Liver (tissue), 9 donors: ENCODE results near the gene B4GALT2. TPM values are rescaled to one million over a fixed set of nuclear protein-coding genes. Genes with fewer than 3 reads are reported as not detected.
A peak's percentile ranks its signal among the peaks of the same experiment; 100 is the strongest.

Experiments used
- DNase-seq: peaks from one replicate; pipeline ENCODE4 v3.0.0-alpha.2; 2017; ENCODE audit warnings: low spot score
- H3K27ac ChIP-seq, 2 donors: one replicate each; pipeline ENCODE4 v1.7.0; 2013; ENCODE audit warnings: inconsistent platforms in 2 of 2, low read length in 2 of 2, control low read depth in 1 of 2, low read depth in 1 of 2, mild to moderate bottlenecking in 1 of 2
- H3K27me3 ChIP-seq, 4 donors: one replicate each; pipeline versions ENCODE4 v1.6.1 to v1.7.0; 2013; ENCODE audit warnings: low read length in 3 of 4, inconsistent platforms in 1 of 4, mild to moderate bottlenecking in 1 of 4, moderate library complexity in 1 of 4; ENCODE audit not compliant: control insufficient read depth in 4 of 4, insufficient read depth in 4 of 4
- H3K36me3 ChIP-seq, 4 donors: one replicate each; pipeline versions ENCODE4 v1.6.1 to v1.7.0; 2013; ENCODE audit warnings: low read length in 3 of 4, mild to moderate bottlenecking in 3 of 4, low read depth in 1 of 4, moderate library complexity in 1 of 4; ENCODE audit not compliant: control insufficient read depth in 4 of 4, insufficient read depth in 3 of 4
- H3K4me1 ChIP-seq, 4 donors: one replicate each; pipeline versions ENCODE4 v1.6.1 to v1.7.0; 2013; ENCODE audit warnings: low read length in 3 of 4, mild to moderate bottlenecking in 3 of 4, moderate library complexity in 1 of 4; ENCODE audit not compliant: control insufficient read depth in 4 of 4, insufficient read depth in 4 of 4
- H3K4me3 ChIP-seq, 3 donors: one replicate each; pipeline versions ENCODE4 v1.6.1 to v1.7.0; 2013; ENCODE audit warnings: low read length in 3 of 3, control low read depth in 1 of 3, low read depth in 1 of 3, mild to moderate bottlenecking in 1 of 3
- H3K9ac ChIP-seq, 2 donors: one replicate each; pipeline ENCODE4 v1.7.0; 2013; ENCODE audit warnings: low read length in 2 of 2, mild to moderate bottlenecking in 2 of 2, moderate library complexity in 2 of 2, control low read depth in 1 of 2, low read depth in 1 of 2
- H3K9me3 ChIP-seq, 4 donors: one replicate each; pipeline versions ENCODE4 v1.6.1 to v1.7.0; 2013; ENCODE audit warnings: low read length in 3 of 4; ENCODE audit not compliant: control insufficient read depth in 4 of 4
- FOXA1 ChIP-seq: IDR thresholded peaks from 2 replicates; pipeline ENCODE4 v1.6.1; 2016; ENCODE audit warnings: antibody characterized with exemption
- FOXA2 ChIP-seq: IDR thresholded peaks from 2 replicates; pipeline ENCODE4 v1.6.1; 2016; ENCODE audit warnings: antibody characterized with exemption
- GABPA ChIP-seq, 2 donors: IDR thresholded peaks in 1 of 2; conservative IDR thresholded peaks in 1 of 2; 2 replicates each; pipeline ENCODE4 v1.6.1; 2016; ENCODE audit warnings: antibody characterized with exemption in 2 of 2, mild to moderate bottlenecking in 1 of 2, moderate library complexity in 1 of 2
- HNF4A ChIP-seq, 2 donors: conservative IDR thresholded peaks; 2 replicates each; pipeline ENCODE4 v1.6.1; 2016; ENCODE audit warnings: antibody characterized with exemption in 2 of 2, mild to moderate bottlenecking in 2 of 2
- JUND ChIP-seq, 2 donors: IDR thresholded peaks; 2 replicates each; pipeline ENCODE4 v1.6.1; 2016; ENCODE audit warnings: antibody characterized with exemption in 2 of 2
- MAX ChIP-seq: IDR thresholded peaks from 2 replicates; pipeline ENCODE4 v1.6.1; 2016; ENCODE audit warnings: antibody characterized with exemption
- RAD21 ChIP-seq, 2 donors: IDR thresholded peaks; 2 replicates each; pipeline ENCODE4 v1.6.1; 2016; ENCODE audit warnings: antibody characterized with exemption in 2 of 2, mild to moderate bottlenecking in 2 of 2
- SP1 ChIP-seq: IDR thresholded peaks from 2 replicates; pipeline ENCODE4 v1.6.1; 2018; ENCODE audit warnings: antibody characterized with exemption, mild to moderate bottlenecking
- TAF1 ChIP-seq: conservative IDR thresholded peaks from 2 replicates; pipeline ENCODE4 v1.6.1; 2016; ENCODE audit warnings: antibody characterized with exemption, mild to moderate bottlenecking
- WGBS: extraction: QIAGEN DNeasy Blood & Tissue Kit; methylation state at CpG from one replicate; pipeline ENCODE4 v1.1.7; 2013; 5-methylcytosine and 5-hydroxymethylcytosine counted together
- polyA plus RNA-seq, 2 donors: library from polyadenylated mRNA; stranded (reverse) in 1 of 2; unstranded in 1 of 2; fragments of 200-250 nt in 1 of 2; fragments of >200 nt in 1 of 2; fragmentation: Nextera tagmentation in 1 of 2; extraction: Ambion mirVana in 1 of 2; gene quantifications; one replicate each; pipeline versions ENCODE4 v1.2.1 to v1.2.3, GENCODE V29; 2013 to 2015
- total RNA-seq, 2 donors: library from RNA; depleted of rRNA; stranded (reverse); fragments of >200 nt; gene quantifications; one replicate each; pipeline ENCODE4 v1.2.3, GENCODE V29; 2014
- TF ChIP-seq, protein P1 (sequence below): IDR thresholded peaks from 2 replicates; pipeline ENCODE4 v1.6.1; 2016; ENCODE audit warnings: antibody characterized with exemption, mild to moderate bottlenecking
- TF ChIP-seq, protein P2 (sequence below): IDR thresholded peaks from 2 replicates; pipeline ENCODE4 v1.6.1; 2016; ENCODE audit warnings: antibody characterized with exemption
- donor health status: healthy.
- donor health status: healthy.
- donor health status: healthy.
- donor health status: healthy.
- donor health status: healthy.

The B4GALT2 gene
- total and polyA plus RNA-seq, 4 donors = 2.9 to 31.5 (median 16.1) TPM

DNA sequence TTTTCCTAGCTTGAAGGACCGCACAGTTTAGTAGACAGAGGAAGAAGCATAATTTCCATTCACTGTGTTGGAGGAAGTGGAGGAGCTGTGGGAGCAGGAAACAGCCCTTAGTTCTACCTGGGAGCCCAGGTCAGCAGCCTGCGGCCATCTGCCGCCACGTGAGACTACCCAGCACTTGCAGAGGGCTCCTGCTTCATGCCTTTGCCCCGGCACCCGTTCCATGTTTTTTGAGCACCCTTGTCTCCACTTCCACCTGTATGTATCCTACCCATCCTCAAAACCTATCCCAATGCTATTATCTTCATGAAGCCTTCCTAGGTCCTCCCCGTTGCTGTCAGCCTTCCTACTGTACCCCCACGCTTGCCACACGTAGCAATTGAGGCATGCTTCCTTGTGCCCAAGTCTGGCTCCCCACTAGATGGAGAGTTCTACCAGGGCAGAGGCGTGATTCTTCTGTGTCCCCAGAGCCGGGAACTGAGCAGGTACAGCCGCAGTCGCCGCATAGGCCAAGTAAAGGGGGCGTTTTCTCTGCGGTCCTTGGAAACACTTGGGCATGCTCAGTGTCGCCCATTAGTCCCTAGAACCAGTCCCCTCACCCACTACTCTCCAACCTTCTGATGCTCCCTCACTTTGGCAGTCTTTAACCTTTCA is 50.4 kb downstream of the B4GALT2 start:
- Histone ChIP-seq H3K9me3 (no peaks in the 10 kb centered on the region), H3K4me3 (peak overlapping the region; percentile 62 to 73 (median 68)), H3K36me3 (no peaks in the 10 kb centered on the region), H3K9ac (peak overlapping the region; percentile 8 to 78), H3K27me3 (no peaks in the 10 kb centered on the region), H3K27ac (peak overlapping the region; percentile 28 to 48), H3K4me1 (peaks cover 3 to 28% (median 10%) of the 10 kb centered on the region in 4 donors)
- 44% methylated on average over 17 of the region's 17 CpGs for WGBS
- DNase-seq = no peak
- no peak for TF ChIP-seq JUND (IDR thresholded peaks at IDR 0.05)
- TF ChIP-seq, protein P1, sequence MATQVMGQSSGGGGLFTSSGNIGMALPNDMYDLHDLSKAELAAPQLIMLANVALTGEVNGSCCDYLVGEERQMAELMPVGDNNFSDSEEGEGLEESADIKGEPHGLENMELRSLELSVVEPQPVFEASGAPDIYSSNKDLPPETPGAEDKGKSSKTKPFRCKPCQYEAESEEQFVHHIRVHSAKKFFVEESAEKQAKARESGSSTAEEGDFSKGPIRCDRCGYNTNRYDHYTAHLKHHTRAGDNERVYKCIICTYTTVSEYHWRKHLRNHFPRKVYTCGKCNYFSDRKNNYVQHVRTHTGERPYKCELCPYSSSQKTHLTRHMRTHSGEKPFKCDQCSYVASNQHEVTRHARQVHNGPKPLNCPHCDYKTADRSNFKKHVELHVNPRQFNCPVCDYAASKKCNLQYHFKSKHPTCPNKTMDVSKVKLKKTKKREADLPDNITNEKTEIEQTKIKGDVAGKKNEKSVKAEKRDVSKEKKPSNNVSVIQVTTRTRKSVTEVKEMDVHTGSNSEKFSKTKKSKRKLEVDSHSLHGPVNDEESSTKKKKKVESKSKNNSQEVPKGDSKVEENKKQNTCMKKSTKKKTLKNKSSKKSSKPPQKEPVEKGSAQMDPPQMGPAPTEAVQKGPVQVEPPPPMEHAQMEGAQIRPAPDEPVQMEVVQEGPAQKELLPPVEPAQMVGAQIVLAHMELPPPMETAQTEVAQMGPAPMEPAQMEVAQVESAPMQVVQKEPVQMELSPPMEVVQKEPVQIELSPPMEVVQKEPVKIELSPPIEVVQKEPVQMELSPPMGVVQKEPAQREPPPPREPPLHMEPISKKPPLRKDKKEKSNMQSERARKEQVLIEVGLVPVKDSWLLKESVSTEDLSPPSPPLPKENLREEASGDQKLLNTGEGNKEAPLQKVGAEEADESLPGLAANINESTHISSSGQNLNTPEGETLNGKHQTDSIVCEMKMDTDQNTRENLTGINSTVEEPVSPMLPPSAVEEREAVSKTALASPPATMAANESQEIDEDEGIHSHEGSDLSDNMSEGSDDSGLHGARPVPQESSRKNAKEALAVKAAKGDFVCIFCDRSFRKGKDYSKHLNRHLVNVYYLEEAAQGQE = no peak
- TF ChIP-seq FOXA2 = no peak
- no peak for TF ChIP-seq GABPA (IDR thresholded peaks at IDR 0.05 in 1 of 2, conservative IDR thresholded peaks at IDR 0.05 in 1 of 2)
- TF ChIP-seq, protein P2, sequence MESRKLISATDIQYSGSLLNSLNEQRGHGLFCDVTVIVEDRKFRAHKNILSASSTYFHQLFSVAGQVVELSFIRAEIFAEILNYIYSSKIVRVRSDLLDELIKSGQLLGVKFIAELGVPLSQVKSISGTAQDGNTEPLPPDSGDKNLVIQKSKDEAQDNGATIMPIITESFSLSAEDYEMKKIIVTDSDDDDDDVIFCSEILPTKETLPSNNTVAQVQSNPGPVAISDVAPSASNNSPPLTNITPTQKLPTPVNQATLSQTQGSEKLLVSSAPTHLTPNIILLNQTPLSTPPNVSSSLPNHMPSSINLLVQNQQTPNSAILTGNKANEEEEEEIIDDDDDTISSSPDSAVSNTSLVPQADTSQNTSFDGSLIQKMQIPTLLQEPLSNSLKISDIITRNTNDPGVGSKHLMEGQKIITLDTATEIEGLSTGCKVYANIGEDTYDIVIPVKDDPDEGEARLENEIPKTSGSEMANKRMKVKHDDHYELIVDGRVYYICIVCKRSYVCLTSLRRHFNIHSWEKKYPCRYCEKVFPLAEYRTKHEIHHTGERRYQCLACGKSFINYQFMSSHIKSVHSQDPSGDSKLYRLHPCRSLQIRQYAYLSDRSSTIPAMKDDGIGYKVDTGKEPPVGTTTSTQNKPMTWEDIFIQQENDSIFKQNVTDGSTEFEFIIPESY = no peak
- TF ChIP-seq TAF1 = no peak

- Histone ChIP-seq H3K36me3 (no peaks in the 10 kb centered on the region), H3K9me3 (no peaks in the 10 kb centered on the region), H3K4me3 (peak overlapping the region; percentile 68 to 73 (median 72)), H3K9ac (peak overlapping the region; percentile 8 to 78), H3K4me1 (peaks cover 3 to 28% (median 10%) of the 10 kb centered on the region in 4 donors), H3K27ac (peak overlapping the region; percentile 51 to 72), H3K27me3 (no peaks in the 10 kb centered on the region)
- 1% methylated on average over 75 of the region's 75 CpGs for WGBS
- DNase-seq = peak; percentile 91
- TF ChIP-seq FOXA1 (no peak), SP1 (peak; percentile 13)
Measured at GRCh38 chr1:44029911-44030604, 51.0 kb downstream of the B4GALT2 start.

DNA sequence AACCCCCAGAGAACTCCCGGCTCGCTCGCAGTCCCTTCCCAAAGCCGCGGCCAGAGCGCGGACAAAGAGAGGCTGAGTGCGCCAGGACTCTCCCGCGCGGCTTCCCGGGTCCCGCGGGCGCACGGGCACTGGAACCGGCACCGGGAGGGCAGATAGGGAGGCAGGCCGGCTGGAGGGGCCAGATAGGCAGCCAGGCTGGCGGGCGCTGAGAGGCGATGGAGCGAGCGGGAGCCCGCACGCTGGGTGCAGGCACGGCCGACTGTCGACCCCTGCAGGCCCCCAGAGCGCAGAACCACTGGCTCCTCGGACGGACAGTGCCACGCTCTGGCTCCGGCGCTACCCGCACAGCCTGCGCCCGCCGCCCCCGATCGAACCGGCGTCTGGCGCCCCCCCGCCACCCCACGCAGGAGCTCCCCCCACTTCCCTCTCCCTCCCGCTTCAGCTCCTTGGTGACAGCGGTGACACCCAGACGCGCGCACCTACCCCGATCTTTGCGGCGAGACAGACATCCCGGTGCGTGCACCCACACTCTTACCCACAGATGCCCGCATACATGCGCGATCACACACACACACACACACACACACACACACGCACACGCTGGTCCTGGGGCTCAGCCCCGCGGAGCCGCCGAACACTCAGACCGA is 51.7 kb downstream of the B4GALT2 start:
- DNase-seq = peak; percentile 70
- Histone ChIP-seq H3K27me3 (no peaks in the 10 kb centered on the region), H3K36me3 (no peaks in the 10 kb centered on the region), H3K9ac (no peak overlapping the region), H3K4me3 (peak overlapping the region; percentile 35 to 73 (median 72)), H3K4me1 (peaks cover 3 to 29% (median 10%) of the 10 kb centered on the region in 4 donors), H3K27ac (peak overlapping the region; percentile 51 to 72), H3K9me3 (no peaks in the 10 kb centered on the region)
- WGBS = under 1% methylated on average over 66 of the region's 66 CpGs
- TF ChIP-seq JUND (IDR thresholded peaks at IDR 0.05) (no peak), HNF4A (conservative IDR thresholded peaks at IDR 0.05) (no peak), GABPA (IDR thresholded peaks at IDR 0.05 in 1 of 2, conservative IDR thresholded peaks at IDR 0.05 in 1 of 2) (no peak), FOXA2 (no peak), RAD21 (IDR thresholded peaks at IDR 0.05) (no peak), MAX (no peak)
- TF ChIP-seq, protein P2 = no peak
